ENCODE measurements around the gene MDC1. TPM values are rescaled to one million over a fixed set of nuclear protein-coding genes. Genes with fewer than 3 reads are reported as not detected.

MDC1 gene
- total and polyA plus RNA-seq, 8 donors, result 12.3 to 28.0 (median 15.5) TPM

DNA sequence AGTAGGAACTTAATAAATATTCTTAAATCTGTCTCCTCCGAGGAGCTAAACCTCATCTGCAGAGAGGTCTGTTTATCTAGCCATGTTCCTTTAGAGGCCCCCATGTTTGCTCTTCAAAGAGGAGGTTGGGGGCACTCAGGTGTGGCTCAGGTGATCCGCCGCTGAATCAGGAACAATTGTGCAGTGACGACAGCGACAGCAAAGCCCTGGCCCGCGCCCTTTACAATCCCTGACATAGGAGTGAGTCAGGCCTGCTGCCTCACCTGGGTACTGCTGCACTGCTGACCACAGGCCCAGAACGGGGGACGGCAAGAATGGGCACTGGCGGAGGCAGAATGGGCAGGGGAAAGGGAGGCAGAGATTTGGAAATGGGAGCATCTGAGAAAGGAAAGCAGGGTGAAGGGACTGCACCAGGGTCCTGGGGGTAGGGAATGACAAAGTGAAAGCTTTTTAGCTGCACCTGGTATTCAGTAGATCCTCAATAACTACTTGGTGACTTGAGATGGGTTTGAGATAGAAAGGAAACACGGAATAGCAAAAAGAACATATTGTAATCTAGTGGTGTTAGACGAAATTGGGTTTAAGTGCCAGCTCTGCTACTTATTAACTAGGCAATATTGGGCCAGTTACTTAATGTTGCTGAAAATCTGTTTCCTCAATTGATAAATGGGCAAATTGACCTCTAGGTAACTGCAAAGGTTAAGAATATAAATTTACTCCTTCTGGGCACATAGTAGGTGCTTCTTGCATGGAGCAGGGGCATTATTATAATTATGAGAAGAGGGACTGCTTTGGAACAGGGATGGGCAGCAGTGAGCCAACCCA lies 32.7 kb upstream of the MDC1 start:
- Histone ChIP-seq H3K27ac (peak overlapping the region; percentile 82 to 96 (median 89)), H3K4me1 (peaks cover 43 to 56% (median 45%) of the 10 kb centered on the region in 3 donors), H3K4me3 (peak overlapping the region in 2 of 4 donors; percentile 6 to 10), H3K9me3 (no peaks in the 10 kb centered on the region), H3K27me3 (no peaks in the 10 kb centered on the region), H3K36me3 (no peaks in the 10 kb centered on the region)
- FAIRE-seq (no peak), DNase-seq (peak; percentile 72 to 85 (median 80)), ATAC-seq (peak; percentile 61 to 76 (median 74))
- 16 to 17% methylated on average over 12 of the region's 12 CpGs for WGBS, 2 donors
- intact Hi-C loops (cut with DNase I), result no loop called here
- TF ChIP-seq, protein P1, sequence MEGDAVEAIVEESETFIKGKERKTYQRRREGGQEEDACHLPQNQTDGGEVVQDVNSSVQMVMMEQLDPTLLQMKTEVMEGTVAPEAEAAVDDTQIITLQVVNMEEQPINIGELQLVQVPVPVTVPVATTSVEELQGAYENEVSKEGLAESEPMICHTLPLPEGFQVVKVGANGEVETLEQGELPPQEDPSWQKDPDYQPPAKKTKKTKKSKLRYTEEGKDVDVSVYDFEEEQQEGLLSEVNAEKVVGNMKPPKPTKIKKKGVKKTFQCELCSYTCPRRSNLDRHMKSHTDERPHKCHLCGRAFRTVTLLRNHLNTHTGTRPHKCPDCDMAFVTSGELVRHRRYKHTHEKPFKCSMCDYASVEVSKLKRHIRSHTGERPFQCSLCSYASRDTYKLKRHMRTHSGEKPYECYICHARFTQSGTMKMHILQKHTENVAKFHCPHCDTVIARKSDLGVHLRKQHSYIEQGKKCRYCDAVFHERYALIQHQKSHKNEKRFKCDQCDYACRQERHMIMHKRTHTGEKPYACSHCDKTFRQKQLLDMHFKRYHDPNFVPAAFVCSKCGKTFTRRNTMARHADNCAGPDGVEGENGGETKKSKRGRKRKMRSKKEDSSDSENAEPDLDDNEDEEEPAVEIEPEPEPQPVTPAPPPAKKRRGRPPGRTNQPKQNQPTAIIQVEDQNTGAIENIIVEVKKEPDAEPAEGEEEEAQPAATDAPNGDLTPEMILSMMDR (IDR thresholded peaks at IDR 0.05), result no peak

DNA sequence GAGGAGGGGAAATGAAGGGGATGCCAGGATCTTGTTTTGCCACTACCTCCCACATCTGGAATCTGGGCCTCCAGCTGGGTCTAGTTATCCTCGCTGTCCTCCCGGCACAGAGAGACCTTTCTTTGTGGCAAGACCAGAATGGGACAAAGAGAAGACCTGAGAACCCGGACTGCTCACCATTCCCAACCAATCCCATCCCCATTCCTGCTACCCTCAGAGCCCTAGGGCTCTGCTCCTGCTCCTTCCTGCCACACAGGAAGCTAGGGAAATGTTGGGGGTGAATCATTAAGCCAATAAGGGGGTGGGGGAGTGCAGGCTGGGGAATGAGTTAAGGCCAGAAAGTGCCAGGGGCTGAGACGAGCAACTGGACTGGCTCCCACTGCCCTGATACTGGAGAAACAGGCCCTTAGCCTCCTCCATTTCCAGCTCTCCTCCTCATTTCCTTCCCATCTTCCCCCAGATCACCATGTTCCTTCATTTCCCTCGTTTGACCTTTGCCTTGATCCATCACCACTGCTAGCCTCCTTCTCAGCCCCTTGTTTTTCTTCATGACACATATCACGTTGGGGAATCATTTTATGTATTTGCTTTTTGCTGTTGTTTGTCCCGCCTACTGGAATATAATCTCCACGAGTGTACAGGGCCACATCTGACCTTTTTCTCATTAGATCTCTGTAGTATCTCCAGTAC lies 31.9 kb upstream of the MDC1 start:
- peak in 2 of 6 donors; percentile 38 to 62 for DNase-seq
- no peaks in the 10 kb centered on the region for H3K36me3 ChIP-seq
- TF ChIP-seq, protein P1 (IDR thresholded peaks at IDR 0.05), result no peak
- peaks cover 43 to 57% (median 45%) of the 10 kb centered on the region in 3 donors for H3K4me1 ChIP-seq
- peak overlapping the region in 1 of 4 donors; percentile 6 for H3K4me3 ChIP-seq
- 26% methylated on average over 8 of the region's 8 CpGs for WGBS, 2 donors
- peak; percentile 5 to 28 (median 21) for ATAC-seq
- H3K9me3 ChIP-seq, result no peaks in the 10 kb centered on the region
- H3K27me3 ChIP-seq, result no peaks in the 10 kb centered on the region
- intact Hi-C loops (cut with DNase I), result no loop called here
- FAIRE-seq, result no peak
- H3K27ac ChIP-seq, result peak overlapping the region; percentile 82 to 96 (median 89)

DNA sequence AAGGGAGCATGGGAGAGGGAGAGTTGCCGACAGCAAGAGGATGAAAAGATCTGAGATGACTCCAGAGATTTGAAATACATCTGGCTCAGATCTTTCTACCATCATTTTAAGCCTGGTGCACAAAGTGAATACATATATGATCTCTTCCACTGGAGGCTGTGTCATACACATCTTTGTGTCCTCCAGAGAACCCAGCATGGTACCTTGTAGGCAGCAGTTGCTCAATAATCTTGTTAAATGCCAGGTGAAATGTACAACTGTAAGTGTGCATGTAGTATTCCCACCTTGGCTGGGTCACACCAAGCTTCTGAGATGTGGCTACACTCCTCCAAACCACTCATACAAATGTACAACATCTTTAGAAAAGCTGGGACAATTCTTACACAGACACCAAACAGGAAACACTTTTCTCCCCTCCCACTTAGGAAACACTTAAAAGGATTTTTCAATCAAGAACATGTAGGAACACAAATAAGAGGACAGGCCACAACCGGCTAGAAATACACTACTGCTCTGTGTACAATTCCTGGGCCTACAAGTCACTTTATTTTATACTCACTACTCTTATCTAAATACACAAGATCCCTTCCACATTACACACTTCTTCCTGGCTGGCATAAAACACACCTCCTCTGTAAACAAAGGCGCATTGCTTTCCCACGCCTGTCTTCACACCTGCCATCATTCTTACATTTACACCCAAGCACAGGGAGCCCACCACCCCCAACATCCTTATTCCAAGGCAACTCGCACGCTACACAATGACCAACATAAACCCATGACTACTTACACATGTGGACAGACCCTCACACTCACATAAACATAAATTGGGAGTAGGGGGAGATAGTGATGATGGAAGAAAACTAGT lies 31.1 kb upstream of the MDC1 start:
- Histone ChIP-seq H3K36me3 (no peaks in the 10 kb centered on the region), H3K27ac (peak overlapping the region; percentile 82 to 96 (median 89)), H3K4me3 (no peak overlapping the region), H3K9me3 (no peaks in the 10 kb centered on the region), H3K4me1 (peaks cover 43 to 57% (median 45%) of the 10 kb centered on the region in 3 donors), H3K27me3 (no peaks in the 10 kb centered on the region)
- 40 to 41% methylated on average over 6 of the region's 6 CpGs for WGBS, 2 donors
- DNase-seq (peak in 1 of 6 donors; percentile 66), ATAC-seq (peak; percentile 17 to 45 (median 20)), FAIRE-seq (no peak)
- TF ChIP-seq, protein P1 (IDR thresholded peaks at IDR 0.05), result no peak
- intact Hi-C loops (cut with DNase I), result no loop called here

DNA sequence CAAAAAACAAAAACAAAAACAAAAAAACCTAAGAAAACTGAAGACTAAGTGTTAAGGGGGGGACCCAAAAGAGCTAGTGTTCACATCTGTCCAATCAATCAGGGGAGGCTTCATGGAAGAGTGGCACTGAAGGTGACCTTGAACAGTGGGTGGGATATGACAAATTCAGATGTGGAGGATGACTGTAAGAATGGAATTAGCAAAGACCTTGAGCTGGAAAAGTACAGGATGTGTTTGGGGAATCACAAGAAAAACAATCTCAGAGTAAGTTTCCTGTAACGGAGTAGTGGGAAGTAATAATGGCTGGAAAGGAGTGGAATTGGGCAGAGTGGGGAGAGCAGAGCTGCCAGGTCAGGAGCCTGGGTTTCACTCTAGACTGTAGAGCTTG lies 30.2 kb upstream of the MDC1 start:
- no peak for FAIRE-seq
- no peaks in the 10 kb centered on the region for H3K27me3 ChIP-seq
- WGBS, 2 donors, result 73 to 91% methylated on average over 1 of the region's 1 CpG
- ATAC-seq, result no peak
- peaks cover 43 to 57% (median 45%) of the 10 kb centered on the region in 3 donors for H3K4me1 ChIP-seq
- DNase-seq, result no peak
- H3K27ac ChIP-seq, result peak overlapping the region; percentile 82 to 96 (median 89)
- intact Hi-C loops (cut with DNase I), result no loop called here
- TF ChIP-seq, protein P1 (IDR thresholded peaks at IDR 0.05), result no peak
- no peaks in the 10 kb centered on the region for H3K9me3 ChIP-seq
- no peaks in the 10 kb centered on the region for H3K36me3 ChIP-seq
- no peak overlapping the region for H3K4me3 ChIP-seq

All from pancreas (tissue), 10 donors.